ENCODE results near the gene DEDD2. TPM values are rescaled to one million over a fixed set of nuclear protein-coding genes. Genes with fewer than 3 reads are reported as not detected.

Gene DEDD2
- total and polyA plus RNA-seq, 7 donors, result 28.5 to 87.6 (median 41.3) TPM

GRCh38 chr19:42197375-42197817, 20.1 kb downstream of the DEDD2 start:
- peaks cover 0 to 5% (median 0%) of the 10 kb centered on the region in 4 donors for H3K4me1 ChIP-seq

GRCh38 chr19:42196011-42197001, 21.2 kb downstream of the DEDD2 start:
- Histone ChIP-seq H3K9me3 (peaks cover 0 to 2% (median 0%) of the 10 kb centered on the region in 4 donors), H3K4me3 (no peak overlapping the region), H3K36me3 (peaks cover 10 to 33% (median 11%) of the 10 kb centered on the region in 4 donors), H3K27ac (no peak overlapping the region), H3K27me3 (no peaks in the 10 kb centered on the region), H3K4me1 (peaks cover 0 to 5% (median 0%) of the 10 kb centered on the region in 4 donors)
- 93 to 94% methylated on average over 47 of the region's 47 CpGs for WGBS, 2 donors
- intact Hi-C loops (cut with DNase I), result no loop called here
- no peak for DNase-seq
- TF ChIP-seq CTCF (IDR thresholded peaks at IDR 0.05) (no peak), POLR2A (IDR thresholded peaks at IDR 0.05) (no peak), EP300 (IDR thresholded peaks at IDR 0.05) (no peak), POLR2AphosphoS5 (IDR thresholded peaks at IDR 0.05) (no peak)

More at GRCh38 chr19:42197375-42197817, 20.1 kb downstream of the DEDD2 start:
- Histone ChIP-seq H3K9me3 (peaks cover 0 to 2% (median 0%) of the 10 kb centered on the region in 4 donors), H3K27me3 (no peaks in the 10 kb centered on the region), H3K36me3 (peaks cover 10 to 44% (median 11%) of the 10 kb centered on the region in 4 donors), H3K27ac (no peak overlapping the region), H3K4me3 (no peak overlapping the region)
- DNase-seq, result no peak
- WGBS, 2 donors, result 36 to 38% methylated on average over 5 of the region's 5 CpGs
- intact Hi-C loops (cut with DNase I), result no loop called here
- TF ChIP-seq CTCF (IDR thresholded peaks at IDR 0.05), result no peak
- TF ChIP-seq POLR2A (IDR thresholded peaks at IDR 0.05), result no peak
- TF ChIP-seq EP300 (IDR thresholded peaks at IDR 0.05), result no peak
- TF ChIP-seq POLR2AphosphoS5 (IDR thresholded peaks at IDR 0.05), result no peak

- H3K4me1 ChIP-seq, result no peaks in the 10 kb centered on the region
- peaks cover 0 to 7% (median 3%) of the 10 kb centered on the region in 4 donors for H3K36me3 ChIP-seq
- TF ChIP-seq POLR2A (IDR thresholded peaks at IDR 0.05), result no peak
- TF ChIP-seq EP300 (IDR thresholded peaks at IDR 0.05), result no peak
- no peak for TF ChIP-seq POLR2AphosphoS5 (IDR thresholded peaks at IDR 0.05)
- no peak for TF ChIP-seq CTCF (IDR thresholded peaks at IDR 0.05)
- no peak for DNase-seq
- no peak overlapping the region for H3K27ac ChIP-seq
- peaks cover 0 to 2% (median 0%) of the 10 kb centered on the region in 4 donors for H3K9me3 ChIP-seq
- no peaks in the 10 kb centered on the region for H3K27me3 ChIP-seq
- intact Hi-C loops (cut with DNase I), result no loop called here
- H3K4me3 ChIP-seq, result no peak overlapping the region
- whole genome bisulfite sequencing, 2 donors, result 38 to 72% methylated on average over 3 of the region's 3 CpGs
These were observed 23.8 kb downstream of the DEDD2 start for GRCh38 chr19:42193706-42194105.

GRCh38 chr19:42193294-42193693, 24.2 kb downstream of the DEDD2 start:
- intact Hi-C loops (cut with DNase I), result no loop called here
- DNase-seq, result no peak
- Histone ChIP-seq H3K4me3 (no peak overlapping the region), H3K27me3 (no peaks in the 10 kb centered on the region), H3K36me3 (peaks cover 0 to 3% (median 0%) of the 10 kb centered on the region in 4 donors), H3K4me1 (no peaks in the 10 kb centered on the region), H3K27ac (no peak overlapping the region), H3K9me3 (peaks cover 0 to 2% (median 0%) of the 10 kb centered on the region in 4 donors)
- no peak for TF ChIP-seq POLR2A (IDR thresholded peaks at IDR 0.05)
- no peak for TF ChIP-seq POLR2AphosphoS5 (IDR thresholded peaks at IDR 0.05)
- no peak for TF ChIP-seq CTCF (IDR thresholded peaks at IDR 0.05)
- TF ChIP-seq EP300 (IDR thresholded peaks at IDR 0.05), result no peak
- WGBS, 2 donors, result 48 to 79% methylated on average over 1 of the region's 1 CpG
